Stimulated activated CD8-positive, alpha-beta memory T cell treated with anti-CD3 and anti-CD28 coated beads, Interleukin-12 subunit alpha, Interleukin-12 subunit beta, amount 100 ng/mL, for 1 hour (primary cell): ENCODE measurements around the gene SCAF8.
"Not testable (repeated sequence)": the region's sequence is repeated elsewhere in the genome, so short reads cannot be mapped to it uniquely, and the experiment has no call there.

Experiments used
- DNase-seq: peaks from one replicate; pipeline ENCODE4 v3.0.0-alpha.2; 2020; ENCODE audit warnings: low read depth

The SCAF8 gene

DNA sequence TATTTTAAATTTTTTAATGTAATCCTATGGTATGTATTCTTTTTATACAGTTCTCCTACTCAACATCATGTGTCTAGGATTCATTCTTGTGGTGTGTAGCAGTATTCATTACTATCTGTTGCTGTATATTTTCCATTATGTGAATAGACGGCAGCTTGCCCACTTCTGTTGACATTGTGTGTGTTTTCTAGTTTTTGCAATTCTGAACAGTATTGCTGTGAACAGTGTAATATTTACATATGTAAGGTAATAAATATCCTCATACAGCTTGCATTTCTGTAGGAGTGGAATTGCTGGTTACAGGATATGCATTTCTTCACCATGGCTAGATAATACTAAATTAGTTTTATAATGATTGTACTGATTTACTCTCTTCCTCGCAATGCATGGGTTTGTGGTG is 51.9 kb downstream of the SCAF8 start:
- DNase-seq, result no peak

DNA sequence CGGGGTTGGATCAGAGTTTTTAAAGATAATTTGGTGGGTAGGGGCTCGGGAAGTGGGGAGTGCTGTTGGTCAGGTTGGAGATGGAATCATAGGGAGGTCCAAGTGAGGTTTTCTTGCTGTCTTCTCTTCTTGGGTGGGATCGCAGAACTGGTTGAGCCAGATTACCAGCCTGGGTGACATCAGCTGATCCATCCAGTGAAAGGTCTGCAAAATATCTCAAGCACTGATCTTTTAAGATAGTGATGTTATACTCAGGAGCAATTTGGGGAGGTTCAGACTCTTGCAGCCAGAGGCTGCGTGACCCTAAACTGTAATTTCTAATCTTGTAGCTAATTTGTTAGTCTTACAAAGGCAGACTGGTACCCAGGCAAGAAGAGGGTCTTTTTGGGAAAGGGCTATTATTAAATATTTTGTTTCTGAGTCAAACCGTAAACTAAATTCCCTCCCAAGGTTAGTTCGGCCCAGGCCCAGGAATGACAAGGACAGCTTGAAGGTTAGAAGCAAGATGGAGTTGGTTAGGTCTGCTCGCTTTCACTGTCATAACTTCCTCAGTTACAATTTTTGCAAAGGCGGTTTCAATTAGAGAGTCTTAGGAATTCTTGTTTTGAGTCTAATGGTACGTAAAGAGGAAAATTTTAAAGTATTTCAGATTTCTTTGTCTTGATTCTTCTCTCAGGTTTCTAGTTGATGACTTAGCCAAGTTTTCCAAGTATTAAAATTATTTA is 53.1 kb downstream of the SCAF8 start:
- no peak for DNase-seq

DNA sequence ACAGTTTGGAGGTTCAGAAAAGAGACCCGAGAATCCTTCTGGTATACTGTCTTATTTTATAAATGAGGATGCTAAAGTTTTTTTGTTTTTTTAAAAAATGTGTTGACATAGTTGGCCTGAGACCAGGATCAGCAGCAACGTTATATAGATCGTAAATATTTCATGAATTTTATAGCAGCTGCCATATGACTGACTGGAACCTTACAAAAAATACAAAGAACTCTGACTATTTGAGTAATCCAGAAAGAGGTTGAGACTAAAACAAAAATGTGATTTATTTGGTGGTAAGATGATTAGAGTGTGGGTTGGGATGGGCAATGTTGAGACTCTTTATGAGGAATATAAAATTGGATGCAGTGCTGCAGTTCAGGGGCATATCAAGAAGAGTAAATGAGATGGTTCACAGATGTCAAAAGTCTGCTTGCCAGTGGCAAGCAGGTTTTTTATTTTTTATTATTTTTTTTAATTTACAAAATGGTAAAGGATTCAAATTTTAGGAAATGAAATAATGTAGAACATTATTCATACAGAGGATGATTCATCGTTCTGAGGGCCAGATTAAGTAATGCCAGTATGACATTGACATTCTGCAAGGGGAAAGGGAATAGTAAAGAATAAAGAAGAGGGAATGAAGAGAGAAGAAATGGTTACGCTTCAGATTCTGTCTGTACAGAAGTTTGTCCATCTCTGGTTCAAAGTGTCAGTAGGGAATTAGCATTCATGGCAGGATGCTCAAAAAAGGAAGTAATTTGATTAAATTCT is 58.5 kb downstream of the SCAF8 start:
- no peak for DNase-seq

DNA sequence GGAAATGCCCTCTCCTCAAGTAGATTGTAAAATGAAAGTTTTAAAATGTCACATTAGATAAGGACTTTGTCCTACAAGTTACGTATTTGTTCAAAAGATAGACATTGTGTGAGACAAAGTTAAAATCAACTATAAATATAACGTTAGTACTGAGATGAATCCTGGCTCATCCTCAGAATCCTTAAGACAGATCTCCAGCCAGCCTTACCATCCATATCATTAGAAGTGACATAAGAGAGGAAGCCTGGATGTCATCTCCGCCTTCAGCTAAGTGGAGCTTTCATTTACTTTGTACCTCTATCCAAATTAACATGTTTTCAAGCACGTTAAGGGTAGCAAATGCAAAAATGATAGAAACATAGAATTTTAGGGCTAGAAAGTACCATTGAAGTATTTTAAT is 59.1 kb downstream of the SCAF8 start:
- no peak for DNase-seq

DNA sequence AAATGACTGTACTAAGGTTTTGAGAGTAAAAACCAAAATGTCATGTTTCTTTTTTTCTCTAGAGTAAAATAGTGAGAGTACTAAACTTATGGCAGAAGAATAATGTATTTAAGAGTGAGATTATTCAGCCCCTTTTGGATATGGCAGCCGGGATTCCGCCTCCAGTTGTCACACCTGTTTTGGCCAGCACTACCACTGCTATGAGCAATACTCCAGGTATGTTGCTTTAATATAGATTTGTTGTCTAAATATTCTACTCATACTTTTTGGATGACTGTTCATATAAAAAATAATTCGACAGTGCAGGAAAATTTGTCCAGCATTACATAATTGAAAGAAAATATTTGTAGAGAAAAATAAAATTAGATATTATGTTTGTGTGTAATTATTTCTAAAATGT is 59.5 kb downstream of the SCAF8 start:
- DNase-seq, result no peak

DNA sequence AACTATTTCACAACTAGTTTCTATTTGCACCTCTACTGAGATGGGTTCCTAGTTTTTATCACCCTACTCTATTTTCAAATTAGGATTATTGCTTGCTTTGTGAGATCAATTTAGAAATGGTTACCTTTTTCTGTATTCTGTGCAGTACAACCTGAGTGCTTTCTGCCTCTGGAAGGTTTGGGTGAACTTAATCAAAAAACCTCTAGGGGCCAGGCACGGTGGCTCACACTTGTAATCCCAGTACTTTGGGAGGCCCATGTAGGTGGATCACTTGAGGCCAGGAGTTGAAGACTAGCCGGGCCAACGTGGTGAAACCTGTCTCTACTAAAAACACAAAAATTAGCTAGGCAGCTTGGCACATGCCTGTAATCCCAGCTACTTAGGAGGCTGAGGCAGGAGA is 63.3 kb downstream of the SCAF8 start:
- DNase-seq, result no peak

DNA sequence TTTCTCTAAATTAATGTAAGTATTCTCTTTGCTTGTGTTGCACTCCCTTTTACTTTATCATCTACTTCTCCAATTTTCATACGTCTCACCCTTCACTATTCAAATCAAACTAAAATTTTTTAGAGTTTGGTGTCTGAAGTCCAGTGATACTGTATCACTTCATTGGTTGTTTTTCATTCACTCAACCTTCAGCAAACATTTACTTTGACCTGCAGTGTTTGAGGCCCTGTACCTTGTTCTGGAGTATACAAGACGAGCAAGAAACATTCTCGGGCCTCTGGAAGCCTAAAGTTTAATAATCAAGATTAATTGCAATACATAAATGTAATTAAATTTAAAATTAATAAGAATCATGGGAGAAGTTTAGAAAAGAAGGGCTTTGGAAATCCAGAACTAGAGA is 64.6 kb downstream of the SCAF8 start:
- no peak for DNase-seq

DNA sequence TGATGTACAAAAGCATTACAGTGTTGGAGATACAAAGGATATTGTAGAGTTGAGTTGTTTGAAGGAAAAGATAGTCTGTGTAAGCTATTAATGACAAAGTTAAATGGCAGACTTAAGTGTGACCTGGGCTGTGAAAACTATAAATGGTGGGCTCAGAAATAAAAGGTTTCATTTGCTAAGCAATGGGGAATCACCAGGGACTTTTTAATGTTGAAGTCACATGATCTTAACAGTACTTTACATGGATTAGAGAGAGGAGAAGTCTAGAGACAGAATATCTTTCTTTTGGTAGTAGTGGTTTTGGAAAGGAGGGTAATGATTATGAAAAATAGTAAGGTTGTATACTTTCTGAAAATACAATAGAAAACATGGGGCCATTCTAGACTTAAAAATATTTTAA is 67.1 kb downstream of the SCAF8 start:
- DNase-seq, result no peak

DNA sequence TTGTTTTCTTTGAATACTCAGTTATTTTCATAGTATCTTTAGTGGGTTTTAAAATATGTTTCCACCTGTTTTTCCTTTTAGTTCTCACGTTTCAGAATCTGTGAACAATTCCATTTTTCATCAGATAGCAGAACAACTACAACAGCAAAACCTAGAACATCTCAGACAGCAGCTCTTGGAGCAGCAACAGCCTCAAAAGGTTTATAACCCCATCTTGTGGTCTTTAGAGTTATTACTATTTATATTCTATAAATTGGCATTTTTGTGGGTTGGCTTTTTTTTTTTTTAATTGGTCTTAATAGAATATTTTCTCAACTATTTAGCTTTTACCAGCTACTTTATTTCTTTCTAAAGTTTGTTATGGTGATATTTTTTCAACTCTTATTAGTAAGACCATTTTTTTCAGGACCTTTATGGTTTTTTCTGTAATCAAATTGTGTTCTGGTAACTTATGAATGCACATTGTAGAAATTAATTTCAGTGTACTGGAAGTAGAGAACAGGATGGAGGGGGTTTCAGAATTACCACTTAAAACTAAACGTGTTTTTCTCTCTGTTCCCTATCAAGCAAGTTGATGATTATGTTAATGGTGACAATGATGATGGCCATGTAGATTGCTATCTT is 72.2 kb downstream of the SCAF8 start:
- no peak for DNase-seq

DNA sequence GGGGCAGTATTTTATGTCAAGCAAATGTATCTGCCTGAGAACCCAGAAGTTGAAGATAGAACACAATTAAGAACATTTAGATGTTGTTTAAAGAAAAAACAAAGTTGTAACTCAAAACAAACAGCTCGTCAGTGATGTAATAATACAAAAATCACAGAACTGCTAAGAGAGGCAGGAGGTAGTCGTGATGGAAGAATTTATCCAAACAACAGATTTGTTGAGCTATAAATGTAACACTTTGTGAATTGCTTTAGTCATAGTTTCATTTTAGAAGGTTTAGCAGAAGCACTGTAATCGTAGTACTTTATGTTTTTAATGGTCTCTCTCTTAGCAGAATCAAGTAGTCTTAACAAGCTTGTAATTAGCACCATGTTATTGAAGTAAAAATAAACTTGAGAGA is 73.6 kb downstream of the SCAF8 start:
- DNase-seq, result no peak

DNA sequence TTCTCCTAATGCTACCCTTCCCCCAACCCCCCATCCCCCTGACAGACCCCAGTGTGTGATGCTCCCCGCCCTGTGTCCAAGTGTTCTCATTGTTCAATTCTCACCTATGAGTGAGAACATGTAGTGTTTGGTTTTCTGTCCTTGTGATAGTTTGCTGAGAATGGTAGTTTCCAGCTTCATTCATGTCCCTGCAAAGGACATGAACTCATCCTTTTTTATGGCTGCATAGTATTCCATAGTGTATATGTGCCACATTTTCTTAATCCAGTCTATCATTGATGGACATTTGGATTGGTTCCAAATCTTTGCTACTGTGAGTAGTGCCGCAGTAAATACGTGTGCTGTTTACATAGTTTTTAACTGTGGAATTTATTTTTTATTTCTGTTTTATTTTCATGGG is 78.4 kb downstream of the SCAF8 start:
- not testable (repeated sequence) for DNase-seq

DNA sequence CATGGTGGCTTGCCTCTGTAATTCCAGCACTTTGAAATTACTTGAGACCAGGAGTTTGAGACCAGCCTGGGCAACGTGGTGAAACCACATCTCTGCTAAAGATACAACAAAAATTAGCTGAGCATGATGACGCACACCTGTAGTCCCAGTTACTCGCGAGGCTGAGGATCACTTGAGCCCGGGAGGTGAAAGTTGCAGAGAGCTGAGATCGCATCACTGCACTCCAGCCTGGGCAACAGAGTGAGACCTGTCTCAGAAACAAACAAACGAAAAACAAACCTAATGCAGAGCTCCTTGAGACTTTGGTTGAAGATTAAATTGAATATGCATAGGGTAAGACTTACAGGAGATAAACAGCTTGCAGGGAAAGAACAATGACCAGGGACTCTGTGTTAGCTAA is 80.8 kb downstream of the SCAF8 start:
- DNase-seq, result no peak

DNA sequence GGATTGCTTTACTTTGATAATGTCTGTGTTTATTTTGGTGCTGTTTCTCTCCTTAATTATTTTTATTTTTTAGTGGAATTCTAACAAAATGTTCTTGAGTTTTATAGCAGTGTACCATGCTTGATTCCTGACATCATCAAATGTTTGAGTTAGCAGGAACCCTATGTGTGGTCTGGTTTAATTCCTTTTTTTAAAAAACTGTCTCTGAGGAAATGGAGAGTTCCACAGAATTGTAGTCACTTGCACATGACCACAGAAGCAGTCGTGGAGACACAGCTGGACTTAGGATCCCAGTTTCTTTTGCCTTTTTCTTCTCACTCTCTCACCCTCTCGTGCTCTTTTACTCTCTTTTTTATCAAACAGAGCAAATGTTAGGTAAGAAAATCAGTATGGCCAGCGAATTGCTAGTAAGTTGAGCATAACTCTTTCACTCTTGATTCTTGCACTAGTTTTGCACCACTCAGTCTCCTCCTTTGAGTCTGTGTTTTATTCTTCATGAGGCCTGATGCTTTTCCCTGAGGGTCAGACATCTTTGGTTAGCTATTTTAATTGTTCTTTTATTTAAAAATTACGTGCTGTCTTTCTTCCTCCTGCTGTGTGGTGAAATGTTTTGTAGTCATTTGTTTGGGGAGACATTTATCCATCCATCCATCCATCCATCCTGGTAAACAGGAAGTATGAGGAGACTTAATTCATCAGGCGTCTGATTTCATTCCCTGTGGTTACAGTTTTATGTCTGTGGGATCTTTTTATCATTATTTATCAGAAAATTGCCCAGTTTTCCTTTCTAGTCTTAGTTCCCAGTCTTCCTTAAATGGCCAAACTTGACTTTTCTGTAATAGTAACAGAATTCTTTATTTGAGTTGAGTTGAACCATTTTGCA is 83.0 kb downstream of the SCAF8 start:
- DNase-seq, result no peak

DNA sequence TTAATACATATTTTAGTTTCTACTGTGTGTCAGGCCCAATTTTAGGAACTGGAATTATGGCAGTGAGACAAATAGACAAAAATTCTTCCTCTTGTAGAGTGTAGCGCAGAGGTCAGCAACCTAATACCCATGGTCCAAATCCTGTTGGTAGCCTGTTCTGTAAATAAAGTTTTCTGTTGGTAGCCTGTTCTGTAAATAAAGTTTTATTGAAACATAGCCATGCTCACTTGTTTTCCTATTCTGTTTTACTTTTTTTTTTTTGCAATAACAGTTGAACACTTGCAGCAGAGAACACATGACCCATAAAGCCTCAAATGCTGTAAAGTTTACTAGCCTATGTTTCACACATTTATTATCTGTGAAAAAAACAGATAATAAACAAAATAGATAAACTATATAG is 87.9 kb downstream of the SCAF8 start:
- no peak for DNase-seq

DNA sequence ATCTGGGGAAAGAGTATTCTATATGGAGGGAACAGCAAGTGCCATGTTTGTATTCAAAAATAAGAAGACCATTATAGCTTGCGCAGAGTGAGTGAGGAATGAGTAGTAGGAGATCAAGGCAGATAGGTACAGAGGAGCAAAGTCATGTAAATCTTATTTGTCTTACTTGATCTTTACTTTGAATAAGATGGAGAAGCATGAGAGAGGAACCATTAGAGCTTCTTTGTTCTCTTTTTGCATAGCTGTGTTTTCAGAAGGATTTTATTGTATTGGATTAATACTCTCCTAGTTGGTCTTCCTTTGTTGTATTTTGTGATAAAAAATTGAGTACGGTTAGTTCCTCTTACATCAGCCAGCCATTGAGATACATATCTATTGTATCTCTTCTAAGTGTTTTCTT is 88.4 kb downstream of the SCAF8 start:
- no peak for DNase-seq

DNA sequence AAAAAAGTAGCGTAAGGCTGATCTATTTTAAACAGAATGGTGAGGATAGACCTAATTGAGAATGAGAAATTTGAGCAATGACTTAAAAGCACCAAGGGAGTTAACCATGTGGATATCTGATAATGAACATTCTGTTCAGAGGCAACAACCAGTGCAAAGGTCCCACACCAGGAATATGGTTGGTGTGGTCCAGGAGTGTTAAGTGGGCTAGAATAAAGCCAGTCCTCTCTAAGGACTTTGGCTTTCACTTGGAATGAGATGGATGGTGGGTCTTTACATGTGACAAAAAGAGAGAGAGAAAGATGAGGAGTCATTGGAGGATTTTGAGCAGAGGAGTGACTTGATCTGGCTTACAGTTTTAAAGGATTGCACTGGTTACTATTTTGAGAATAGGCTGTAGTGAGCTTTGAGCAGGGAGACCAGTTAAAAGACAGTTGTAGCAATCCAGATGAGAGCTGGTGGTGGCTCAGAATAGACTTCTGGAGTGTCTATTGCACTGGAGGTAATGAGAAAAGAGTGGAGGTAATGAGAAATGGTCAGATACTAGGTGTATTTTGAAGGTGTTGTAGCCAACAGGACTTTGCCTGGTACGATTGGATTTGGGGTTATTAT is 89.8 kb downstream of the SCAF8 start:
- no peak for DNase-seq

DNA sequence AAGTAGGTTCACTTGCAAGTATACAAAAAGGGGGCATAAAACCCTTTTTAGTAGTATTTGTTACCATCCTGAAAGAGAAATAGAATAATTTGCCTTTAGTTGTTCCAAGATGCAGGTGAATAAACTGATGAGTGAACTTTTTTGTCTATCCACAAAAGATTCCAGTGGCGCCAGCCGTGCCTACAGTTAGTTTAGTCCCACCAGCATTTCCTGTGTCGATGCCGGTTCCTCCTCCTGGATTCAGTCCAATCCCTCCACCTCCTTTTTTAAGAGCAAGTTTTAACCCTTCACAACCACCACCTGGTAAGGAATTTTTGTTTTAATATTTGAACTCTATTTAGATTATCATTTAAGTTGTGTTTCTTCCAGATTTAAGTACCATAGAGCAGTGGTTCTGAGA is 90.9 kb downstream of the SCAF8 start:
- DNase-seq, result no peak

DNA sequence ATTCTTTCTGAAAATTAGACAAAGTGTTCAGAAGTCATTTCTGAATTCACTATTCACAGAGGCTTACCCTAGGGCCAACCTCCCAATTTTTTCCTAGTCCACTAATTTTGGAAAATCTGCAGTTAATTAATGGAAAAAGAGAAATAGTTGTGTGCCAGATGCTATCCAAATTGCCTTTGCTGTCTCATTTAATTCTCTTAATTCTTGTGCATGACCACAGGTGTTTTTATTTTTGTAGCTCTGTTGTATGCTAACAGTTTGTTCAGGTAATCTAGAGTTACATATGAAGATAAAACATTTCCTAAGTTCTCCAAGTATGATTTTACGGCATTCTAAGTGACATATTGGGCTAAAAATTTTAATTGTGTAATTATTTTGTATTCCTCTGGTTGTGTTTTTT is 96.8 kb downstream of the SCAF8 start:
- DNase-seq, result no peak

DNA sequence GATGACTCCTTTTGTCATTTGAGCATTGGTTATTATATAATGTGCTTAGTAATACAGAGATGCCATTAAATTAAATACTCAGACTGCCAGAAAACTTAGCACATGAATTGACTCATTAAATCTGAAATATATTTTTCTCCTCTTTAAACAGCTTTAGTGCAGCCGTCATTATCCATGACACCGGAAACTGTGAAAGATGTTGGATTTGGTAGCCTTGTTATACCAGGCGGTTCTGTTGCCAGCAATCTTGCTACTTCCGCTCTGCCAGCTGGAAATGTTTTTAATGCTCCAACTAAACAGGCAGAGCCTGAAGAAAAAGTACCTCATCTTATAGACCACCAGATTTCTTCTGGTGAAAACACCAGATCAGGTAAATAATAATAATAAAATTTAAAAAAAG is 97.6 kb downstream of the SCAF8 start:
- DNase-seq, result no peak

DNA sequence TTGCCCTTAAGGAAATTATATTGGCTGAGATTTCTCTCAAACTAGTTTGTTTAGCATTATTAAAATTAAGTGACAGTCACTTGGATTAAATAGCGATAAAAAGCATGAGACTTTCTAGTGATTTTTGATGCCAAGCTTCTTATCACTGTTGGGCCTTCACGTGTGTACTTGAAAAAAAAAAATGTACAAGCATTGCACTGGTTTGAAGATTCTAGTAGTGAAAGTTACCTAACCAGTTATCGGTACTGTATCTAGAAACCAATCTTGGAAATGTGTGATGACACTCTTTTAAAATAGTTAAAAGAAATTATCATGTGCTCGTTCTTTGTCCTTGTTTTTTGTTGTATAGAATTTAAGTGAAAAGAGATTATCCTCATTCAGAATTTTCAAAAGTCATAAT is 102.1 kb downstream of the SCAF8 start:
- no peak for DNase-seq

DNA sequence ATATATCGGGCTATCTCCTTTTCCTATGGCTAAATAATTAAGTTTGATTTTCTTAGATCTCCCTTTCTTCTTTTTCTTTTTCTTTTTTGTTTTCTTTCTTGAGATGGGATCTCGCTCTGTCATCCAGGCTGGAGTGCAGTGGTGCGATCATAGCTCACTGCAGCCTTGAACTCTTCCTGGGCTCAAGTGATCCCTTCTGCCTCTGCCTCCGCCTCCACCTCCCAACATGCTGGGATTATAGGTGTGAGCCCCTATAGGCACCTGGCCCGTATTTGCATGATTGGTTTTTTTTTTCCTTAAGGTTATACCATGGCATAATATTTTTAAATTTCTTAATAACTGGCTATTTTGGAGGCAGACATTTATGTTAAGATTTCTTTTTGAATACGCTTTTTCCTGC is 106.3 kb downstream of the SCAF8 start:
- no peak for DNase-seq

DNA sequence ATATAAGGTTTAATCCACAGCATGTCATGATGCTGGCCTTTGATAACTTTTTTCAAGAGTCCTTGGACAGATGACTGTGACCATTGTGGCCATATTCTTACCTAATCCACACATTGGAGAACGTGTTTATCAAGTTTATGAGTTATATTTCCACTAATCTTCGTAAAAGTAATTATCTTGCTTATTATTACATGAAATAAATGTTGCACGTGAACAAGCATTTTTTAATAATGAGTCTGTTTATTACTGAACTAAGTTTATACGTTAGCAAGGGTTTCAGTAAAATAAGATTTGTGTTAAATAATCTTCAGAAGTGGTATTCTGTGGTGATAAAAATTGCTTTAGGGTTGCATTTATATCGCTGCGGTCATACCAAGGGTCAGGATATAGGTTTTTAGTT is 107.1 kb downstream of the SCAF8 start:
- DNase-seq, result no peak
